ENCODE data around the gene FHOD3.

GRCh38 chr18:36441426-36442240, 144.1 kb downstream of the FHOD3 start:
- TF ChIP-seq EP300 (IDR thresholded peaks at IDR 0.05; ENCODE audit: borderline replicate concordance) (no peak), MAX (IDR thresholded peaks at IDR 0.05) (no peak), FOXM1 (IDR thresholded peaks at IDR 0.05; ENCODE audit: borderline replicate concordance, low read depth) (no peak), TAF1 (IDR thresholded peaks at IDR 0.05; ENCODE audit: low read depth) (no peak), NFIC (IDR thresholded peaks at IDR 0.05) (no peak), RAD21 (IDR thresholded peaks at IDR 0.05; ENCODE audit: low read depth) (no peak), YY1 (IDR thresholded peaks at IDR 0.05; ENCODE audit: low read depth) (no peak), TCF12 (IDR thresholded peaks at IDR 0.05; ENCODE audit: low read depth) (no peak), CEBPB (IDR thresholded peaks at IDR 0.05) (no peak), ZBTB7A (IDR thresholded peaks at IDR 0.05; ENCODE audit: low read depth) (no peak), USF1 (IDR thresholded peaks at IDR 0.05) (no peak), EGR1 (IDR thresholded peaks at IDR 0.05) (no peak)
- TF ChIP-seq, protein P1, sequence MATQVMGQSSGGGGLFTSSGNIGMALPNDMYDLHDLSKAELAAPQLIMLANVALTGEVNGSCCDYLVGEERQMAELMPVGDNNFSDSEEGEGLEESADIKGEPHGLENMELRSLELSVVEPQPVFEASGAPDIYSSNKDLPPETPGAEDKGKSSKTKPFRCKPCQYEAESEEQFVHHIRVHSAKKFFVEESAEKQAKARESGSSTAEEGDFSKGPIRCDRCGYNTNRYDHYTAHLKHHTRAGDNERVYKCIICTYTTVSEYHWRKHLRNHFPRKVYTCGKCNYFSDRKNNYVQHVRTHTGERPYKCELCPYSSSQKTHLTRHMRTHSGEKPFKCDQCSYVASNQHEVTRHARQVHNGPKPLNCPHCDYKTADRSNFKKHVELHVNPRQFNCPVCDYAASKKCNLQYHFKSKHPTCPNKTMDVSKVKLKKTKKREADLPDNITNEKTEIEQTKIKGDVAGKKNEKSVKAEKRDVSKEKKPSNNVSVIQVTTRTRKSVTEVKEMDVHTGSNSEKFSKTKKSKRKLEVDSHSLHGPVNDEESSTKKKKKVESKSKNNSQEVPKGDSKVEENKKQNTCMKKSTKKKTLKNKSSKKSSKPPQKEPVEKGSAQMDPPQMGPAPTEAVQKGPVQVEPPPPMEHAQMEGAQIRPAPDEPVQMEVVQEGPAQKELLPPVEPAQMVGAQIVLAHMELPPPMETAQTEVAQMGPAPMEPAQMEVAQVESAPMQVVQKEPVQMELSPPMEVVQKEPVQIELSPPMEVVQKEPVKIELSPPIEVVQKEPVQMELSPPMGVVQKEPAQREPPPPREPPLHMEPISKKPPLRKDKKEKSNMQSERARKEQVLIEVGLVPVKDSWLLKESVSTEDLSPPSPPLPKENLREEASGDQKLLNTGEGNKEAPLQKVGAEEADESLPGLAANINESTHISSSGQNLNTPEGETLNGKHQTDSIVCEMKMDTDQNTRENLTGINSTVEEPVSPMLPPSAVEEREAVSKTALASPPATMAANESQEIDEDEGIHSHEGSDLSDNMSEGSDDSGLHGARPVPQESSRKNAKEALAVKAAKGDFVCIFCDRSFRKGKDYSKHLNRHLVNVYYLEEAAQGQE (IDR thresholded peaks at IDR 0.05; ENCODE audit: low read depth): no peak

Measured in Ishikawa (cell line).